Upper lobe of left lung (tissue), 4 donors: Measurements from ENCODE around the gene GRIK2.

ENCODE experiments used
- EP300 ChIP-seq, 4 donors: sonication (generic); formaldehyde crosslinking; IDR thresholded peaks; one replicate each; pipeline ENCODE4 v1.5.1; 2017; ENCODE audit warnings: antibody characterized with exemption in 4 of 4, control low read depth in 2 of 4
- POLR2A ChIP-seq, 4 donors: fragments of 450-650 bp; IDR thresholded peaks; one replicate each; pipeline ENCODE4 v1.5.1; 2016 to 2017; ENCODE audit warnings: antibody characterized with exemption in 4 of 4, mild to moderate bottlenecking in 2 of 4
- POLR2AphosphoS5 ChIP-seq, 2 donors: sonication (generic); formaldehyde crosslinking; IDR thresholded peaks; one replicate each; pipeline ENCODE4 v1.5.1; 2017; ENCODE audit warnings: antibody characterized with exemption in 2 of 2
- TF ChIP-seq, protein P1 (sequence below), 6 experiments: fragments of 450-650 bp in 4 of 6; fragments of 200-600 bp in 2 of 6; sonication (generic) in 2 of 6; IDR thresholded peaks; one replicate each; pipeline ENCODE4 v1.5.1; 2016 to 2019; ENCODE audit warnings: antibody characterized with exemption in 6 of 6

DNA sequence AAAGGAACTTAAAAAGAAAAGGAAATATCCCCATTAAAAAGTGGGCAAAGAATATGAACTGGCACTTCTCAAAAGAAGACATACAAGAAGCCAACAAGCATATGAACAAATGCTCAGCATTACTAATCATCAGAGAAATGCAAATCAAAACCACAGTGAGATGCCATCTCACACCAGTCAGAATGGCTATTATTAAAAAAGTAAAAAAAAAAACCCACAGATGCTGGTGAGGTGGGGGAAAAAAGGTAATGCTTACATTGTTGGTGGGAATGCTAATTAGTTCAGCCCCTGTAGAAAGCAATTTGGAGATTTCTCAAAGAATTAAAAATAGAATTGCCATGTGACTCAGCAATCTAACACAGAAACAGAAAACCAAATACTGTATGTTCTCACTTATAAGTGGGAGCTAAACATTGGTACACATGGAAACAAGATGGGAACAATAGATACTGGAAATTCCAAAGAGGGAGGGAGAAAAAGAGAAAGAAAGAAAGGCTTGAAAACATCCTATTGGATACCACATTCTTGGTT, 437.1 kb downstream of the GRIK2 start:
- TF ChIP-seq, protein P1, sequence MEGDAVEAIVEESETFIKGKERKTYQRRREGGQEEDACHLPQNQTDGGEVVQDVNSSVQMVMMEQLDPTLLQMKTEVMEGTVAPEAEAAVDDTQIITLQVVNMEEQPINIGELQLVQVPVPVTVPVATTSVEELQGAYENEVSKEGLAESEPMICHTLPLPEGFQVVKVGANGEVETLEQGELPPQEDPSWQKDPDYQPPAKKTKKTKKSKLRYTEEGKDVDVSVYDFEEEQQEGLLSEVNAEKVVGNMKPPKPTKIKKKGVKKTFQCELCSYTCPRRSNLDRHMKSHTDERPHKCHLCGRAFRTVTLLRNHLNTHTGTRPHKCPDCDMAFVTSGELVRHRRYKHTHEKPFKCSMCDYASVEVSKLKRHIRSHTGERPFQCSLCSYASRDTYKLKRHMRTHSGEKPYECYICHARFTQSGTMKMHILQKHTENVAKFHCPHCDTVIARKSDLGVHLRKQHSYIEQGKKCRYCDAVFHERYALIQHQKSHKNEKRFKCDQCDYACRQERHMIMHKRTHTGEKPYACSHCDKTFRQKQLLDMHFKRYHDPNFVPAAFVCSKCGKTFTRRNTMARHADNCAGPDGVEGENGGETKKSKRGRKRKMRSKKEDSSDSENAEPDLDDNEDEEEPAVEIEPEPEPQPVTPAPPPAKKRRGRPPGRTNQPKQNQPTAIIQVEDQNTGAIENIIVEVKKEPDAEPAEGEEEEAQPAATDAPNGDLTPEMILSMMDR (IDR thresholded peaks at IDR 0.05) = no peak
- no peak for TF ChIP-seq POLR2AphosphoS5 (IDR thresholded peaks at IDR 0.05)
- TF ChIP-seq EP300 (IDR thresholded peaks at IDR 0.05) = no peak
- TF ChIP-seq POLR2A (IDR thresholded peaks at IDR 0.05) = no peak
